H1 (cell line): ENCODE data around the gene POTEH. TPM values are rescaled to one million over a fixed set of nuclear protein-coding genes. Genes with fewer than 3 reads are reported as not detected.
"Not testable (repeated sequence)": the region's sequence is repeated elsewhere in the genome, so short reads cannot be mapped to it uniquely, and the experiment has no call there.

Experiments
- CTCF ChIA-PET: fragments of 300-600 bp; sonication (Branson Sonifier 250); formaldehyde crosslinking; loops from one replicate; lab custom pipeline; 2021; ENCODE audit not compliant: partially characterized antibody; lab: Charles Lee
- POLR2A ChIA-PET: fragments of 300-600 bp; sonication (Branson Sonifier 250); formaldehyde crosslinking; loops from one replicate; lab custom pipeline; 2021; ENCODE audit warnings: inconsistent platforms; ENCODE audit not compliant: partially characterized antibody; lab: Charles Lee
- DNase-seq, 2 experiments: peaks; one replicate each; pipeline versions ENCODE4 v3.0.0 to v3.0.0-alpha.2; 2010 to 2022; ENCODE audit warnings: low spot score in 2 of 2, low read depth in 1 of 2, mixed read lengths in 1 of 2
- FAIRE-seq: peaks from 2 replicates; lab custom pipeline; 2011; peaks lifted over from hg19 to GRCh38; lab: Jason Lieb, UNC
- H2AFZ ChIP-seq: 2 replicates; pipeline ENCODE4 v1.8.1; 2012; ENCODE audit warnings: low read length, inconsistent platforms
- H2AK5ac ChIP-seq: 2 replicates; pipeline ENCODE4 v1.6.1; 2013; ENCODE audit warnings: low read depth, low read length
- H2BK120ac ChIP-seq: replicated peaks from 2 replicates; pipeline ENCODE3; 2013; ENCODE audit warnings: low read depth, low read length, inconsistent platforms
- H2BK12ac ChIP-seq: 2 replicates; pipeline ENCODE4 v1.6.1; 2013; ENCODE audit warnings: low read depth, low read length
- H2BK15ac ChIP-seq: 2 replicates; pipeline ENCODE4 v1.6.1; 2013; ENCODE audit warnings: low read length
- H2BK20ac ChIP-seq: 2 replicates; pipeline ENCODE4 v1.6.1; 2013; ENCODE audit warnings: low read length
- H2BK5ac ChIP-seq: 2 replicates; pipeline ENCODE4 v1.6.1; 2013; ENCODE audit warnings: low read depth, low read length
- H3K14ac ChIP-seq: 2 replicates; pipeline ENCODE4 v1.6.1; 2013; ENCODE audit warnings: inconsistent platforms; ENCODE audit not compliant: insufficient read length
- H3K18ac ChIP-seq: 2 replicates; pipeline ENCODE4 v1.6.1; 2013; ENCODE audit warnings: low read length; ENCODE audit errors: extremely low read depth
- H3K23ac ChIP-seq: 2 replicates; pipeline ENCODE4 v1.6.1; 2013; ENCODE audit warnings: inconsistent platforms; ENCODE audit not compliant: insufficient read length
- H3K23me2 ChIP-seq: 2 replicates; pipeline ENCODE4 v1.6.1; 2013; ENCODE audit warnings: low read depth, low read length
- H3K27ac ChIP-seq: 2 replicates; pipeline ENCODE4 v1.6.1; 2011; ENCODE audit warnings: low read depth, low read length, inconsistent platforms
- H3K27me3 ChIP-seq, 4 experiments: replicated peaks in 1 of 4; 1 replicate in 1 of 4; 2 replicates in 3 of 4; pipeline versions ENCODE4 v1.6.1 to v1.8.1; 2011 to 2013; ENCODE audit warnings: low read length in 3 of 4, mild to moderate bottlenecking in 3 of 4, inconsistent platforms in 2 of 4, mixed read lengths in 2 of 4, moderate library complexity in 1 of 4; ENCODE audit not compliant: control insufficient read depth in 3 of 4, insufficient read depth in 3 of 4; ENCODE audit errors: extremely low read depth in 1 of 4
- H3K36me3 ChIP-seq, 4 experiments: 2 replicates each; pipeline versions ENCODE4 v1.6.1 to v1.8.1; 2011 to 2013; ENCODE audit warnings: mild to moderate bottlenecking in 4 of 4, low read length in 3 of 4, moderate library complexity in 2 of 4, control low read depth in 1 of 4, inconsistent platforms in 1 of 4; ENCODE audit not compliant: insufficient read depth in 4 of 4, control insufficient read depth in 2 of 4
- H3K4ac ChIP-seq: replicated peaks from 2 replicates; pipeline ENCODE3; 2013; ENCODE audit warnings: low read length, low read depth, mixed read lengths, inconsistent platforms; ENCODE audit not compliant: insufficient read length
- H3K4me1 ChIP-seq, 4 experiments: replicated peaks in 1 of 4; 1 replicate in 1 of 4; 2 replicates in 3 of 4; pipeline versions ENCODE4 v1.6.1 to v1.8.1; 2011 to 2013; ENCODE audit warnings: low read length in 3 of 4, inconsistent platforms in 2 of 4, mixed read lengths in 1 of 4; ENCODE audit not compliant: insufficient read depth in 4 of 4, control insufficient read depth in 3 of 4
- H3K4me2 ChIP-seq, 2 experiments: 2 replicates each; pipeline versions ENCODE4 v1.6.1 to v1.8.1; 2011 to 2013; ENCODE audit warnings: low read depth in 2 of 2, low read length in 2 of 2, control low read depth in 1 of 2, inconsistent platforms in 1 of 2, mild to moderate bottlenecking in 1 of 2; ENCODE audit not compliant: insufficient read depth in 1 of 2
- H3K4me3 ChIP-seq, 4 experiments: fragments of 200-600, 300-600 bp in 1 of 4; sonication (generic), shearing (Covaris generic), sonication (Bioruptor Twin) in 1 of 4; 2 replicates each; pipeline versions ENCODE4 v1.5.1 to v1.8.1; 2011 to 2016; ENCODE audit warnings: low read length in 4 of 4, low read depth in 3 of 4, control low read depth in 2 of 4, inconsistent platforms in 2 of 4, mild to moderate bottlenecking in 2 of 4, mixed read lengths in 1 of 4, moderate library complexity in 1 of 4; ENCODE audit not compliant: insufficient read depth in 2 of 4; ENCODE audit errors: extremely low read depth in 1 of 4
- H3K56ac ChIP-seq: replicated peaks from 2 replicates; pipeline ENCODE3; 2013; ENCODE audit warnings: low read depth, mild to moderate bottlenecking, mixed read lengths, low read length, inconsistent platforms; ENCODE audit not compliant: insufficient read length
- H3K79me1 ChIP-seq: 2 replicates; pipeline ENCODE4 v1.6.1; 2013; ENCODE audit warnings: low read depth, low read length, control low read depth
- H3K79me2 ChIP-seq, 2 experiments: 2 replicates each; pipeline versions ENCODE4 v1.6.1 to v1.8.1; 2012 to 2013; ENCODE audit warnings: low read length in 2 of 2, mild to moderate bottlenecking in 2 of 2, inconsistent platforms in 1 of 2; ENCODE audit not compliant: insufficient read depth in 2 of 2, control insufficient read depth in 1 of 2
- H3K9ac ChIP-seq, 4 experiments: replicated peaks in 1 of 4; 1 replicate in 1 of 4; 2 replicates in 3 of 4; pipeline versions ENCODE4 v1.6.1 to v1.8.1; 2011 to 2013; ENCODE audit warnings: low read depth in 3 of 4, low read length in 3 of 4, control low read depth in 2 of 4, mild to moderate bottlenecking in 2 of 4, moderate library complexity in 2 of 4, inconsistent platforms in 1 of 4; ENCODE audit errors: extremely low read depth in 1 of 4
- H3K9me3 ChIP-seq, 2 experiments: 2 replicates each; pipeline versions ENCODE4 v1.6.1 to v1.8.1; 2012 to 2013; ENCODE audit warnings: mild to moderate bottlenecking in 2 of 2, moderate library complexity in 2 of 2, control low read depth in 1 of 2, inconsistent platforms in 1 of 2, low read depth in 1 of 2, low read length in 1 of 2, mixed read lengths in 1 of 2; ENCODE audit not compliant: insufficient read depth in 2 of 2
- H4K20me1 ChIP-seq, 2 experiments: replicated peaks in 1 of 2; 2 replicates each; pipeline versions ENCODE3 to v1.8.1; 2011 to 2013; ENCODE audit warnings: inconsistent platforms in 2 of 2, low read length in 2 of 2, mild to moderate bottlenecking in 1 of 2; ENCODE audit not compliant: insufficient read depth in 2 of 2, control insufficient read depth in 1 of 2
- H4K5ac ChIP-seq: 2 replicates; pipeline ENCODE4 v1.6.1; 2013; ENCODE audit warnings: low read length, low read depth, mixed read lengths, inconsistent platforms; ENCODE audit not compliant: insufficient read length
- H4K8ac ChIP-seq: 2 replicates; pipeline ENCODE4 v1.8.0; 2013; ENCODE audit warnings: mild to moderate bottlenecking, moderate library complexity, low read length, inconsistent platforms; ENCODE audit not compliant: insufficient read depth; ENCODE audit errors: extremely low read depth
- H4K91ac ChIP-seq: replicated peaks from 2 replicates; pipeline ENCODE3; 2013; ENCODE audit warnings: low read length, mixed read lengths, inconsistent platforms; ENCODE audit not compliant: insufficient read length
- WGBS, 2 experiments: shearing (Covaris generic) in 1 of 2; methylation state at CpG; one replicate each; pipeline versions ENCODE4 v1.1.6 to v1.1.7; 2013 to 2015; ENCODE audit warnings: low lambda C conversion rate in 2 of 2, mixed read lengths in 2 of 2, inconsistent platforms in 1 of 2, low coverage in 1 of 2, missing lambda C conversion rate in 1 of 2; ENCODE audit not compliant: insufficient replicate concordance in 2 of 2, insufficient coverage in 1 of 2, insufficient read length in 1 of 2; ENCODE audit errors: extremely low coverage in 1 of 2, missing lambda C conversion rate in 1 of 2; 5-methylcytosine and 5-hydroxymethylcytosine counted together
- polyA plus RNA-seq, 7 experiments: library from polyadenylated mRNA; depleted of rRNA in 3 of 7; stranded (reverse) in 5 of 7; unstranded in 2 of 7; fragments of >200 nt in 5 of 7; fragments of 200-250 nt in 2 of 7; gene quantifications; 1 replicate in 5 of 7; 2 replicates in 1 of 7; 4 replicates in 1 of 7; pipeline versions ENCODE4 v1.2.1 to v1.2.3, GENCODE V29; 2011 to 2013; ENCODE audit warnings: missing spikeins in 2 of 7, mixed read lengths in 2 of 7
- total RNA-seq: library from RNA; stranded (reverse); fragmentation: NEBNext Ultra II Directional; extraction: Animal tissue kit (Norgen Biotek cat#: 25700); gene quantifications from 2 replicates; pipeline ENCODE4 v1.2.1, GENCODE V29; 2021

Gene POTEH
- total and polyA plus RNA-seq, 2 of the 8 experiments (the other 6 are each of a cell fraction or from before 2014, with no cell fraction given) = not detected

- WGBS, 2 experiments = 84% methylated on average over 5 of the region's 19 CpGs; no CpG with 5 or more reads in 1 of the 2 experiments
- H3K9ac ChIP-seq, H3K27me3 ChIP-seq, H4K8ac ChIP-seq, H3K4me1 ChIP-seq, H3K23ac ChIP-seq, DNase-seq, H2BK20ac ChIP-seq, POLR2A ChIA-PET, H3K79me2 ChIP-seq, H3K56ac ChIP-seq, H3K36me3 ChIP-seq, H2AFZ ChIP-seq, H3K23me2 ChIP-seq, H3K4ac ChIP-seq, H3K14ac ChIP-seq, H2BK120ac ChIP-seq, FAIRE-seq, H3K4me2 ChIP-seq, H4K91ac ChIP-seq, H3K27ac ChIP-seq, H3K4me3 ChIP-seq, H4K5ac ChIP-seq, H2AK5ac ChIP-seq, H4K20me1 ChIP-seq, H3K18ac ChIP-seq, H2BK15ac ChIP-seq, H2BK12ac ChIP-seq, H2BK5ac ChIP-seq, H3K79me1 ChIP-seq, CTCF ChIA-PET: not testable (repeated sequence)
- H3K9me3 ChIP-seq = peaks cover 0 to 14% of the 10 kb centered on the region in 2 experiments; a peak in 2 of 4 replicates
These were observed 47.5 kb upstream of the POTEH start for GRCh38 chr22:15642288-15642861.

GRCh38 chr22:15651954-15652353 lies 37.9 kb upstream of the POTEH start:
- FAIRE-seq = not testable (repeated sequence)

More at GRCh38 chr22:15651954-15652353, 37.9 kb upstream of the POTEH start:
- H4K20me1 ChIP-seq, H3K4me3 ChIP-seq, POLR2A ChIA-PET, H3K23ac ChIP-seq, DNase-seq, H2AK5ac ChIP-seq, H3K14ac ChIP-seq, H3K18ac ChIP-seq, H3K79me1 ChIP-seq, H3K27me3 ChIP-seq, H3K27ac ChIP-seq, H2AFZ ChIP-seq, H3K56ac ChIP-seq, H3K4me1 ChIP-seq, H3K4ac ChIP-seq, H3K4me2 ChIP-seq, H2BK20ac ChIP-seq, H2BK15ac ChIP-seq, H4K8ac ChIP-seq, H2BK120ac ChIP-seq, H4K5ac ChIP-seq, H3K79me2 ChIP-seq, H3K36me3 ChIP-seq, CTCF ChIA-PET, H3K9me3 ChIP-seq, H2BK5ac ChIP-seq, H3K23me2 ChIP-seq, H4K91ac ChIP-seq, H3K9ac ChIP-seq, H2BK12ac ChIP-seq: not testable (repeated sequence)
- WGBS, 2 experiments = 61% methylated on average over 2 of the region's 7 CpGs; no CpG with 5 or more reads in 1 of the 2 experiments
